ENCODE measurements around the gene ALDH1A1.

DNA sequence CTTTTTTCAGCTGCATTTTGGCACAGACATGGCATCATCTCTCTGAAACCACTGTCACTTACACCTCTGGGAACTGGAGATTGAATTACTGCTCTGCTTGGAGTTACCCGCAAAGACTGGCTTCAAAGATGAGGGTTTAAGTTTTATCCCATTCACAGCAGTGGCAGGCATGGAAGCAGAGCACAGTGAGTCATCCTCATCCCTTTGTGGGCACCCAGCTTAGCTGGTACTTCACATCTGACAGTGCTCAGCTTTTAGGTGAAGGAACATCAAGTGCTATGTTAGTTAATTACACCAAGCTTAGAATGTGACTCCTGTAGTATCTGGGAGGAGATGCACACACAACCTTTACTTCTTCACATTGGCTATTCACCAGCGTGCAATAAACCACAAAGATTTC is 24.8 kb upstream of the ALDH1A1 start:
- no peak for TF ChIP-seq POLR2A (IDR thresholded peaks at IDR 0.05)
- TF ChIP-seq, protein P1, sequence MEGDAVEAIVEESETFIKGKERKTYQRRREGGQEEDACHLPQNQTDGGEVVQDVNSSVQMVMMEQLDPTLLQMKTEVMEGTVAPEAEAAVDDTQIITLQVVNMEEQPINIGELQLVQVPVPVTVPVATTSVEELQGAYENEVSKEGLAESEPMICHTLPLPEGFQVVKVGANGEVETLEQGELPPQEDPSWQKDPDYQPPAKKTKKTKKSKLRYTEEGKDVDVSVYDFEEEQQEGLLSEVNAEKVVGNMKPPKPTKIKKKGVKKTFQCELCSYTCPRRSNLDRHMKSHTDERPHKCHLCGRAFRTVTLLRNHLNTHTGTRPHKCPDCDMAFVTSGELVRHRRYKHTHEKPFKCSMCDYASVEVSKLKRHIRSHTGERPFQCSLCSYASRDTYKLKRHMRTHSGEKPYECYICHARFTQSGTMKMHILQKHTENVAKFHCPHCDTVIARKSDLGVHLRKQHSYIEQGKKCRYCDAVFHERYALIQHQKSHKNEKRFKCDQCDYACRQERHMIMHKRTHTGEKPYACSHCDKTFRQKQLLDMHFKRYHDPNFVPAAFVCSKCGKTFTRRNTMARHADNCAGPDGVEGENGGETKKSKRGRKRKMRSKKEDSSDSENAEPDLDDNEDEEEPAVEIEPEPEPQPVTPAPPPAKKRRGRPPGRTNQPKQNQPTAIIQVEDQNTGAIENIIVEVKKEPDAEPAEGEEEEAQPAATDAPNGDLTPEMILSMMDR (IDR thresholded peaks at IDR 0.05 in 4 of 5, conservative IDR thresholded peaks at IDR 0.05 in 1 of 5), result no peak
